A673 (cell line): Measurements from ENCODE around the gene SNX10. TPM values are rescaled to one million over a fixed set of nuclear protein-coding genes. Genes with fewer than 3 reads are reported as not detected.

ENCODE experiments used
- BruUV-seq: library from RNA; stranded (reverse); fragments of 400-500 nt; replicated peaks from 2 replicates; lab custom pipeline; 2021; lab: Mats Ljungman, UMichigan
- CTCF ChIA-PET: fragments of 300-600 bp; sonication (Branson Sonifier 250); formaldehyde crosslinking; loops from one replicate; lab custom pipeline; 2022; ENCODE audit warnings: antibody characterized with exemption; lab: Charles Lee
- POLR2A ChIA-PET: fragments of 300-600 bp; sonication (Branson Sonifier 250); formaldehyde crosslinking; loops from one replicate; lab custom pipeline; 2022; ENCODE audit warnings: antibody characterized with exemption; ENCODE audit not compliant: low non-redundant PET; lab: Charles Lee
- DNase-seq: peaks from one replicate; pipeline ENCODE4 v3.0.0-alpha.2; 2015; ENCODE audit warnings: low spot score
- H3K27ac ChIP-seq: fragments of 200-600 bp; sonication (generic); 2 replicates; pipeline ENCODE4 v1.5.1; 2016; ENCODE audit warnings: mixed run types, low read depth, mild to moderate bottlenecking, mixed read lengths, antibody characterized with exemption, low read length; ENCODE audit not compliant: poor library complexity, severe bottlenecking
- H3K27me3 ChIP-seq: fragments of 200-600 bp; sonication (generic); replicated peaks from 2 replicates; pipeline ENCODE4 v1.6.1; 2017; ENCODE audit warnings: mixed run types, low read depth, mild to moderate bottlenecking, mixed read lengths, antibody characterized with exemption, low read length; ENCODE audit not compliant: insufficient read depth, poor library complexity
- H3K36me3 ChIP-seq: fragments of 200-600 bp; sonication (generic); 2 replicates; pipeline ENCODE4 v1.6.1; 2016; ENCODE audit warnings: mixed run types, mild to moderate bottlenecking, mixed read lengths, antibody characterized with exemption, low read length; ENCODE audit not compliant: insufficient read depth, poor library complexity, severe bottlenecking
- H3K4me1 ChIP-seq: fragments of 200-600 bp; sonication (generic); 2 replicates; pipeline ENCODE4 v1.6.1; 2017; ENCODE audit warnings: mixed run types, mild to moderate bottlenecking, mixed read lengths, antibody characterized with exemption, low read length; ENCODE audit not compliant: insufficient read depth, poor library complexity, severe bottlenecking
- H3K4me3 ChIP-seq: fragments of 200-600 bp; sonication (generic); 2 replicates; pipeline ENCODE4 v1.5.1; 2016; ENCODE audit warnings: low read depth, mixed run types, mild to moderate bottlenecking, mixed read lengths, low read length; ENCODE audit not compliant: poor library complexity, severe bottlenecking
- H3K9me3 ChIP-seq: fragments of 200-600 bp; sonication (generic); 2 replicates; pipeline ENCODE4 v1.6.1; 2016; ENCODE audit warnings: mixed run types, low read depth, mild to moderate bottlenecking, mixed read lengths, antibody characterized with exemption, low read length; ENCODE audit not compliant: poor library complexity, severe bottlenecking
- CTCF ChIP-seq: fragments of 300-800, 200-600 bp; sonication (generic); conservative IDR thresholded peaks from 2 replicates; pipeline ENCODE4 v1.5.1; 2017; ENCODE audit warnings: low read depth, mild to moderate bottlenecking, antibody characterized with exemption, low read length, moderate library complexity, mixed read lengths
- EZH2 ChIP-seq: fragments of 200-600 bp; sonication (generic); IDR thresholded peaks from 2 replicates; pipeline ENCODE4 v1.6.1; 2017; ENCODE audit warnings: borderline replicate concordance, low read depth, mild to moderate bottlenecking, mixed read lengths, antibody characterized with exemption, low read length; ENCODE audit not compliant: poor library complexity, severe bottlenecking
- intact Hi-C: fragments of 100-400 bp; cut with micrococcal nuclease; formaldehyde crosslinking; loops from one replicate; pipeline ENCODE4 v1.10.0; 2022; ENCODE audit not compliant: unreplicated experiment
- total RNA-seq: library from RNA; stranded (reverse); gene quantifications from 2 replicates; pipeline ENCODE4 v1.2.3, GENCODE V29; 2021

The SNX10 gene
- total RNA-seq, 1 experiment from 2014 or later = 1.1 TPM

- no peaks in the 10 kb centered on the region for H3K4me1 ChIP-seq
- H3K36me3 ChIP-seq = no peaks in the 10 kb centered on the region
- no TSS peak for BruUV-seq
- DNase-seq = no peak
- POLR2A ChIA-PET = no interaction called here
- peaks cover 99% of the 10 kb centered on the region for H3K27me3 ChIP-seq
- intact Hi-C loops = no loop called here
- H3K27ac ChIP-seq = no peak overlapping the region
- H3K4me3 ChIP-seq = no peak overlapping the region
- CTCF ChIA-PET = no interaction called here
- TF ChIP-seq CTCF = no peak
- no peak for TF ChIP-seq EZH2
- no peaks in the 10 kb centered on the region for H3K9me3 ChIP-seq
Observed at GRCh38 chr7:26388256-26388655, 96.6 kb downstream of the SNX10 start.

DNA sequence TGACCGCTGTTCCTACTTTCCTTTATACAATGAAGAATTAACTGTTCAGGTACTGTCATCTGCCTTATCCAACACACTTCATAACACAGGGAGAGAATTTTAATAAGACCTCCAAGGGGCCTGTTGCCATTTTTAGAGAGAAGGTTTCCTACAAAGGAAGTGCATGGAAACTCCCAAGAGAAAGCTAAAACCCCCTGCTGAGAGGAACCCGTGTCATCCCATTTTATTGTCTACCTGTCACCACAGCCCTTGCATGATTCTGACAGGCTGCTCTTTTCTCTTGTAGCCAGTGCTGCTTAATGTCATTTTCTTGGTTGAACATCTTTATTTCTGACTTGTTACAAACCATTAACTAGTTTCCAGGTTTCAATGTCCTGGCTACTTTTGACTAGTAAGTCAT lies 98.4 kb downstream of the SNX10 start:
- H3K36me3 ChIP-seq = no peaks in the 10 kb centered on the region
- BruUV-seq = no TSS peak
- no peak for TF ChIP-seq CTCF
- H3K9me3 ChIP-seq = no peaks in the 10 kb centered on the region
- H3K4me3 ChIP-seq = no peak overlapping the region
- peaks cover 94% of the 10 kb centered on the region for H3K27me3 ChIP-seq
- no peak overlapping the region for H3K27ac ChIP-seq
- ChIA-PET POLR2A (no interaction called here), CTCF (no interaction called here)
- DNase-seq = no peak
- H3K4me1 ChIP-seq = no peaks in the 10 kb centered on the region
- intact Hi-C loops = no loop called here

- no TSS peak for BruUV-seq
- H3K4me3 ChIP-seq = no peak overlapping the region
- POLR2A ChIA-PET = no interaction called here
- H3K27me3 ChIP-seq = peaks cover 93% of the 10 kb centered on the region
- no peak for DNase-seq
- TF ChIP-seq CTCF (no peak), EZH2 (no peak)
- no peaks in the 10 kb centered on the region for H3K9me3 ChIP-seq
- H3K4me1 ChIP-seq = peaks cover 5% of the 10 kb centered on the region
- no peak overlapping the region for H3K27ac ChIP-seq
- intact Hi-C loops = no loop called here
- no peaks in the 10 kb centered on the region for H3K36me3 ChIP-seq
- CTCF ChIA-PET = no interaction called here
Observed at GRCh38 chr7:26393818-26394217, 102.2 kb downstream of the SNX10 start.
